MM.1S (cell line): Measurements from ENCODE around the gene RSBN1L.

Experiments
- CTCF ChIP-seq: fragments of 300-600 bp; sonication (generic); IDR thresholded peaks from 2 replicates; pipeline ENCODE4 v1.5.1; 2016; ENCODE audit warnings: antibody characterized with exemption, low read length, mixed read lengths
- EZH2 ChIP-seq: fragments of 300-600 bp; sonication (generic); optimal IDR thresholded peaks from 2 replicates; pipeline ENCODE3; 2017; ENCODE audit warnings: low read depth, mild to moderate bottlenecking, antibody characterized with exemption, low read length, mixed read lengths
- EZH2phosphoT487 ChIP-seq: fragments of 300-600 bp; sonication (generic); IDR thresholded peaks from 2 replicates; pipeline ENCODE4 v1.6.1; 2018; ENCODE audit warnings: antibody characterized with exemption, low read length

DNA sequence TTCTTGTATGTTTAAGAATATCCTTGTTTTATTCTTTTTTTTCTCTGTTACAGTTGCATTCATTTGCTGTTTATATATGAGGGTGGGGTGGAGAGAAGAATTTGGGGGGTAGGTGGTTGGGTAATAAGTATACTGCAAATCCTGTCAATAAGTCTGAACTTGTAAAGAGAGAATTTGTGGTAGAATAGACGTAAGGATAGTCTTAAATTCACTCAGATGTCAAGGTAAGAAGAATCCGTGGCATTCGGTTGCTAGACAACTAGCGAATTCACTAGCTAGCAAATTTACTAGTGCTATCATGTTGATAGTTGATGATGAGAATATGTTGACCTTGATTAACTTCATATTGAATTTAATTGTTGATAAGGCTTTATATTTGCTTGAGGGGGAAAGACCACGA, 40.7 kb downstream of the RSBN1L start:
- TF ChIP-seq EZH2 (no peak), CTCF (no peak), EZH2phosphoT487 (no peak)
